ENCODE results near the gene ANKRD2. TPM values are rescaled to one million over a fixed set of nuclear protein-coding genes. Genes with fewer than 3 reads are reported as not detected.

The ANKRD2 gene
- total RNA-seq, 2 donors from 2014 or later: not detected

GRCh38 chr10:97584798-97585438, 12.3 kb downstream of the ANKRD2 start:
- no peak for ATAC-seq
- intact Hi-C loops (cut with DNase I, micrococcal nuclease): no loop called here
- DNase-seq: no peak

- ATAC-seq: no peak
- DNase-seq: no peak
- intact Hi-C loops (cut with DNase I, micrococcal nuclease): no loop called here
Observed at GRCh38 chr10:97585439-97585811, 12.8 kb downstream of the ANKRD2 start.

GRCh38 chr10:97587183-97587582, 14.6 kb downstream of the ANKRD2 start:
- intact Hi-C loops (cut with DNase I, micrococcal nuclease): no loop called here
- ATAC-seq (no peak), DNase-seq (no peak)

- no peak for DNase-seq
- intact Hi-C loops (cut with DNase I, micrococcal nuclease): no loop called here
- ATAC-seq: no peak
Observed at GRCh38 chr10:97589479-97589878, 16.9 kb downstream of the ANKRD2 start, which contains the start of gene C10orf62. Gene C10orf62 (plus strand): TSS chr10:97589721. CDS start chr10:97589898, 177 bp downstream.

- ATAC-seq (no peak), DNase-seq (no peak)
- intact Hi-C loops (cut with DNase I, micrococcal nuclease): no loop called here
Observed at GRCh38 chr10:97590082-97590747, 17.6 kb downstream of the ANKRD2 start.

DNA sequence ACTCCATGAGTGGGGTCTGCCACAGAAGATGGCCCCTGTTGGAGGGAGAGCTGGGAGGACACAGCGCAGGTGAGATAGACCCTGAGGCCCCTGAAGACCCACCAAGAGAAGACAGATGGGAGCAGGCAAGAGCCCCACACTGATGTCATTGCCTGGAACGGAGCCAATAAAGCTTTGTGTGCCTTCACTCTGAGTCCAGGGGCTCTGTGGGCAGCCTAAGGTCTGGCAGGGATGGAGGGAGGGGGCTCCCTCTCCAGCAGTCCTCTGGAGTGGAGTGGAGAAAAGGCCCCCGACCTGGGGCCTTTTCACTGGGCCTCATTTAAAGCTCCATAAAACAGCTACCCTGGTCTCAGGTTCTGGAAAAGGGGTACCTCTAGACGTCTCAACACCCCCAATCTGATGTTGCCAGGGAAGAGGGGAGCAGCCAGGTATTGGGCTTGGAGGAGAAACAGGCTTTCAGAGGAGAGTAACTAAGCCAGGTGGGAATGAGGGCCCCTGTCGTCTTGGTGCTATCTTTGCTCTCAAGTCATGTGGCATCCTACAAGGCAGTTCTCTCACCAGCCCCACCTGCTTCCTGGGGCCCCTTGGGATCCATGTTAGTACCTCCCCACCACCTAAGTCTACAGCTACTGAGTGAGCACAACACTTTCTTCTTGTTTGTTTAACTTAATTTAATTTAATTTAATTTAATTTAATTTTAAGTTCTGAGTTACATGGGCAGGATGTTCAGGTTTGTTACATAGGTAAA, 18.3 kb downstream of the ANKRD2 start:
- ATAC-seq (no peak), DNase-seq (no peak)
- intact Hi-C loops (cut with DNase I, micrococcal nuclease): no loop called here

DNA sequence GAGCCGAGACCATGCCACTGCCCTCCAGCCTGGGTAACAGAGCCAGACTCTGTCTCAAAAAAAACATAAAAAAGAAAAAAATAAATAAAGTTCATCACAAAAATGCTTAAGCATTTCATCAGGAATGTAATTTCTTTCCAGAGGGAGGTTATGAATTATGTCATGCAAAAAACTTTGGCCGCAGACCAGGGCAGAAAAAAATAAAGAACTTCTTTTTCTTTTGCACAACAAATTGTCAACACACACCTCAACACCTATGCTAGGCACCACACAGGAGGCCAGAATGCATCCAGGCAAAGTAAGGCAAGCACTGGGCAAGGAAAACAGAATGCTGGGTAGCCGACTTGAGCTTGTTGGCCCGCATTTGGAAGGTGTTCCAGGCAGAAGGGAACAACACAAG, 20.8 kb downstream of the ANKRD2 start:
- DNase-seq (no peak), ATAC-seq (no peak)
- intact Hi-C loops (cut with DNase I, micrococcal nuclease): no loop called here

- DNase-seq (no peak), ATAC-seq (no peak)
- intact Hi-C loops (cut with DNase I, micrococcal nuclease): no loop called here
Observed at GRCh38 chr10:97596101-97597082, 23.8 kb downstream of the ANKRD2 start.

GRCh38 chr10:97597778-97598177, 25.2 kb downstream of the ANKRD2 start:
- ATAC-seq (no peak), DNase-seq (no peak)
- intact Hi-C loops (cut with DNase I, micrococcal nuclease): no loop called here

DNA sequence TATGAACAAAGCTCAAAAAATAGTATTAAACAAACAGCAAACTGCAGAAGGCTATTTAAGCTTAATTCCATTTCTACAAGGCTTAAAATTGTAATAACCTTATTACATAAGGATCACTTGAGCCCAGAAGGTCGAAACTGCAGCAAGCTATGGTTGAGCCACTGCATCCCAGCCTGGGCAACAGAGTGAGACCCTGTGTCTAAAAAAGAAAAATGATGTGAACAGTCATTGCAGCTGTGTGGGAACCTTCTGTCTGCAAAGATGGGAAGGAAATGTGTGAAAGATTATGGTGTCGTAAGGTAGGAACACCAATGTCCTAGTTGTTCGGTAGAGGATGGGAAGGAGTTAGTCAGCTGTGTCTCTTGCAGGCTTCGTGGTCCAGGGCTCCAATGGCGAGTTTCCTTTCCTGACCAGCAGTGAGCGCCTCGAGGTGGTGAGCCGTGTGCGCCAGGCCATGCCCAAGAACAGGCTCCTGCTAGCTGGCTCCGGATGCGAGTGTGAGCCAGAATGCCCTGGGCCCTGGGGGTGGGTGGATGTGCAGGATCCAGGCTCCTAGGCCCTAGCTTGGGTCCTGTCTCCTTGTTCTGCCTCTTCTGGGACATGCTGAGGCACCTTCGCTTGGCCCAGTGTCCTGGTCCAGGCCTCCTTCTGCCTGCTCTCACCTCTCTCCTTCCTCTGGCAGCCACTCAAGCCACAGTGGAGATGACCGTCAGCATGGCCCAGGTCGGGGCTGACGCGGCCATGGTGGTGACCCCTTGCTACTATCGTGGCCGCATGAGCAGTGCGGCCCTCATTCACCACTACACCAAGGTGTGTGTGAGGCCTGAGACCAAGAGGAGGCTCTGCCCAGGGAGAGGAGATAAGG, 26.1 kb downstream of the ANKRD2 start:
- intact Hi-C loops (cut with DNase I, micrococcal nuclease): no loop called here
- DNase-seq (no peak), ATAC-seq (no peak)

GRCh38 chr10:97599272-97599619, 26.7 kb downstream of the ANKRD2 start:
- intact Hi-C loops (cut with DNase I, micrococcal nuclease): no loop called here
- ATAC-seq (no peak), DNase-seq (no peak)

DNA sequence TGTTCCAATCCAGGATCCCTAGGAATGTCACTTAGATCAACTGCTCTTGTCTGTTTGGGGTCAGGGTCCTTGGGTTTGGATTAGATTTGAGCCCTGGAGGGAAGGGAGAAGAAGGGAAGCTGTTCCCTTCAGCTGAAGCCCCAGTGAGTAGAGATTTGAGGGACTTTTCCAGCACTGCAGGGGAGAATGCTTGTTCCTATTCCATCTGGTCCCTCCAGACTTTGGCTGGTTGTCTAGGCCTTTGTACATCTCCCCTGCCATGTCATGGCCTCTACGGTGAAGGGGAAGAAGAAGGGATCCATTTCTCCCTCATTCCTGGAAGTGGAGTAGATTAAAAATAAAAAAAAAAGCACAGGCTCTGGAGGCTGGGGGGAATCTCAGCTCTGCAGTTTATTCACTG, 28.0 kb downstream of the ANKRD2 start:
- ATAC-seq (no peak), DNase-seq (no peak)
- intact Hi-C loops (cut with DNase I, micrococcal nuclease): no loop called here

DNA sequence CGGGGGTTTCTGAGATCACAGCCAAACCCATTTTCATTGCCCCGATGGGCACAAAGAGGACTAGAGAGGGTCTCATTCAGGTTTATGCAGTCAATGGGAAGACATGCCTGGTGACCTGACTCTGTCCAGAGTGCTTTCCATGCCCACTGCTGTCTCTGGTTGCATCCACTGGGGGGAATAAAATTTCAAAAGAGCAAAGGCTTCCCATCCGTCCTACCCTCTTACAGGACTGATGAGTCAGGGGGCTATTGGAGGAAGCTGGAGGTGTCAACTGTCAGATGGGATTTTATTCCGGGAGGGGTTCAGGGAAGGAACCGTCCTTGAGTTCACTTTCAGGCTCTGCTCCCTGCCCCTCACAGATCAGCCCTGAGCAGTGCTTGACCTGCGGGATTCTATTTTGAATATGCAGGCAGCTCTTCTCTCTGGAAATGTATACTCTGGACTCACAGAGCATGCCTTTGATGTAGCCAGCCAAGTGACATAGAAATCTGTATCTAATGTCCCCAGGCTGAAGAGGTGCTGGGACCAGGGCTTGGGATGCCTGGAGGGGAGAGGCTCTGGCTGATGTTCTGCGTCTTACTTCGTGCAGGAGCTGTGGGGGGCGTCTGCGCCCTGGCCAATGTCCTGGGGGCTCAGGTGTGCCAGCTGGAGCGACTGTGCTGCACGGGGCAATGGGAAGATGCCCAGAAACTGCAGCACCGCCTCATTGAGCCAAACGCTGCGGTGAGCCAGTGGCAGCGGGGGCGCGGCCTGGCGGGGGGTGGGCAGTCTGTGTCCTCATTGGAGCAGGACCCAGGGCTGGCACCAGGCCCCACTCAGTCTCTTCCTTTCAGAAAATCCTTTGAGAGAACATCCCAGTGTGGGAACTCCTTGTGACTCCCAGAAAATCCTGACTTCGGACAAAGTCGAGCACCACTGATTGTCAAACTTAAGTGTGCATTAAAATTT, 29.0 kb downstream of the ANKRD2 start:
- ATAC-seq: no peak
- intact Hi-C loops (cut with DNase I, micrococcal nuclease): no loop called here
- DNase-seq: no peak

GRCh38 chr10:97607095-97607636, 34.6 kb downstream of the ANKRD2 start:
- intact Hi-C loops (cut with DNase I, micrococcal nuclease): no loop called here
- no peak for ATAC-seq
- DNase-seq: no peak

- intact Hi-C loops (cut with DNase I, micrococcal nuclease): no loop called here
- no peak for ATAC-seq
Observed at GRCh38 chr10:97608991-97609561, 36.5 kb downstream of the ANKRD2 start.

GRCh38 chr10:97611473-97611872, 38.9 kb downstream of the ANKRD2 start:
- ATAC-seq (no peak), DNase-seq (no peak)
- intact Hi-C loops (cut with DNase I, micrococcal nuclease): no loop called here

More at GRCh38 chr10:97608991-97609561, 36.5 kb downstream of the ANKRD2 start:
- DNase-seq: no peak

Measured in left colon (tissue), 2 donors.